HEK293 (cell line): ENCODE results near the gene SLC16A4.

Experiments used
- BCL6B ChIP-seq: fragments of 450-650 bp; formaldehyde crosslinking; IDR thresholded peaks from 2 replicates; pipeline ENCODE4 v1.5.1; 2017; ENCODE audit warnings: missing biosample characterization, missing genetic modification characterization
- CTCF ChIP-seq: fragments of 450-650 bp; formaldehyde crosslinking; IDR thresholded peaks from 2 replicates; pipeline ENCODE4 v1.5.1; 2016; ENCODE audit warnings: missing biosample characterization, missing genetic modification characterization
- HOXD13 ChIP-seq: sonication (generic); formaldehyde crosslinking; IDR thresholded peaks from 2 replicates; pipeline ENCODE4 v1.8.0; 2022; ENCODE audit warnings: missing genetic modification reagents, borderline replicate concordance
- INSM2 ChIP-seq: fragments of 450-650 bp; formaldehyde crosslinking; IDR thresholded peaks from 2 replicates; pipeline ENCODE4 v1.5.1; 2016; ENCODE audit warnings: missing biosample characterization, missing genetic modification characterization
- KLF10 ChIP-seq: fragments of 450-650 bp; IDR thresholded peaks from 2 replicates; pipeline ENCODE4 v1.5.1; 2018; ENCODE audit warnings: missing biosample characterization, mild to moderate bottlenecking, missing genetic modification characterization
- OVOL3 ChIP-seq: fragments of 450-650 bp; formaldehyde crosslinking; IDR thresholded peaks from 2 replicates; pipeline ENCODE4 v1.5.1; 2016; ENCODE audit warnings: missing biosample characterization, missing genetic modification characterization
- PRDM2 ChIP-seq: fragments of 450-650 bp; formaldehyde crosslinking; IDR thresholded peaks from 2 replicates; pipeline ENCODE4 v1.5.1; 2016; ENCODE audit warnings: missing biosample characterization, missing genetic modification characterization, borderline replicate concordance
- SCRT2 ChIP-seq: fragments of 450-650 bp; formaldehyde crosslinking; IDR thresholded peaks from 2 replicates; pipeline ENCODE4 v1.5.1; 2016; ENCODE audit warnings: missing biosample characterization, missing genetic modification characterization
- ZEB2 ChIP-seq: fragments of 450-650 bp; formaldehyde crosslinking; IDR thresholded peaks from 2 replicates; pipeline ENCODE4 v1.5.1; 2016; ENCODE audit warnings: missing biosample characterization, missing genetic modification characterization
- ZFP3 ChIP-seq: fragments of 450-650 bp; formaldehyde crosslinking; IDR thresholded peaks from 2 replicates; pipeline ENCODE4 v1.5.1; 2016; ENCODE audit warnings: low read depth, missing biosample characterization, missing genetic modification characterization
- ZIC2 ChIP-seq: fragments of 450-650 bp; formaldehyde crosslinking; IDR thresholded peaks from 2 replicates; pipeline ENCODE4 v1.5.1; 2016; ENCODE audit warnings: missing biosample characterization, missing genetic modification characterization
- ZNF146 ChIP-seq: fragments of 450-650 bp; formaldehyde crosslinking; IDR thresholded peaks from 2 replicates; pipeline ENCODE4 v1.5.1; 2016; ENCODE audit warnings: missing biosample characterization, missing genetic modification characterization
- ZNF292 ChIP-seq: fragments of 450-650 bp; formaldehyde crosslinking; IDR thresholded peaks from 2 replicates; pipeline ENCODE4 v1.5.1; 2016; ENCODE audit warnings: low read depth, missing biosample characterization, missing genetic modification characterization, borderline replicate concordance
- ZNF513 ChIP-seq: fragments of 450-650 bp; IDR thresholded peaks from 2 replicates; pipeline ENCODE4 v1.5.1; 2018; ENCODE audit warnings: missing biosample characterization, missing genetic modification characterization
- ZNF596 ChIP-seq: fragments of 450-650 bp; IDR thresholded peaks from 2 replicates; pipeline ENCODE4 v1.5.0; 2018; ENCODE audit warnings: missing biosample characterization, mild to moderate bottlenecking, missing genetic modification characterization, moderate library complexity
- ZNF664 ChIP-seq: fragments of 450-650 bp; formaldehyde crosslinking; IDR thresholded peaks from 2 replicates; pipeline ENCODE4 v1.5.1; 2016; ENCODE audit warnings: missing biosample characterization, missing genetic modification characterization
- ZNF677 ChIP-seq: fragments of 450-650 bp; IDR thresholded peaks from 2 replicates; pipeline ENCODE4 v1.5.0; 2018; ENCODE audit warnings: missing biosample characterization, mild to moderate bottlenecking, missing genetic modification characterization, moderate library complexity
- ZNF76 ChIP-seq: fragments of 450-650 bp; formaldehyde crosslinking; IDR thresholded peaks from 2 replicates; pipeline ENCODE4; 2016; ENCODE audit warnings: low read depth, missing biosample characterization, missing genetic modification characterization, borderline replicate concordance
- ZNF837 ChIP-seq: fragments of 450-650 bp; formaldehyde crosslinking; IDR thresholded peaks from 2 replicates; pipeline ENCODE4 v1.5.1; 2016; ENCODE audit warnings: missing biosample characterization, missing genetic modification characterization
- ZSCAN18 ChIP-seq: fragments of 450-650 bp; formaldehyde crosslinking; IDR thresholded peaks from 2 replicates; pipeline ENCODE4 v1.5.1; 2016; ENCODE audit warnings: missing biosample characterization, missing genetic modification characterization
- ZSCAN5A ChIP-seq: fragments of 450-650 bp; formaldehyde crosslinking; IDR thresholded peaks from 2 replicates; pipeline ENCODE4 v1.5.1; 2016; ENCODE audit warnings: missing biosample characterization, missing genetic modification characterization

The SLC16A4 gene

GRCh38 chr1:110407260-110408210 is 16.7 kb upstream of the SLC16A4 start, which contains the start of gene LAMTOR5 (continued):
- no peak for TF ChIP-seq PRDM2 (tag by site-specific recombination)
- TF ChIP-seq ZNF76: peak; percentile 73
- TF ChIP-seq INSM2 (tag by site-specific recombination): 0 out of 2 replicates have a peak, but pooled peaks have one; percentile 32
- no peak for TF ChIP-seq ZNF677 (tag by site-specific recombination)
- 0 out of 2 replicates have a peak, but pooled peaks have one; percentile 30 for TF ChIP-seq ZNF596 (tag by site-specific recombination)
- 0 out of 2 replicates have a peak, but pooled peaks have one; percentile 35 for TF ChIP-seq ZNF146 (tag by site-specific recombination)
- TF ChIP-seq KLF10 (tag by site-specific recombination): peak; percentile 53; the same call in 1 of the 2 replicates
- no peak for TF ChIP-seq ZNF513 (tag by site-specific recombination)
- no peak for TF ChIP-seq ZNF837 (tag by site-specific recombination)
- peak; percentile 37; the same call in 1 of the 2 replicates for TF ChIP-seq SCRT2 (tag by site-specific recombination)
- peak; percentile 62; the same call in 1 of the 2 replicates for TF ChIP-seq OVOL3 (tag by site-specific recombination)
- TF ChIP-seq BCL6B (tag by site-specific recombination): peak; percentile 97
- peak; percentile 86; the same call in 1 of the 2 replicates for TF ChIP-seq ZSCAN5A (tag by site-specific recombination)
- peak; percentile 94 for TF ChIP-seq ZEB2
- no peak for TF ChIP-seq ZFP3 (tag by site-specific recombination)
- TF ChIP-seq ZIC2 (tag by site-specific recombination): peak; percentile 64
- TF ChIP-seq ZSCAN18 (tag by site-specific recombination): no peak
- 0 out of 2 replicates have a peak, but pooled peaks have one; percentile 4 for TF ChIP-seq ZNF664 (tag by site-specific recombination)
- TF ChIP-seq ZNF292: no peak
- no peak; the same call in 1 of the 2 replicates for TF ChIP-seq HOXD13 (CRISPR knock-in tag)
- peak; percentile 57; the same call in 1 of the 2 replicates for TF ChIP-seq CTCF (tag by site-specific recombination)
